Measurements from ENCODE around the gene SPATA18. TPM values are rescaled to one million over a fixed set of nuclear protein-coding genes. Genes with fewer than 3 reads are reported as not detected.

The SPATA18 gene
- total and polyA plus RNA-seq, 2 of the 8 experiments (the other 6 are each of a cell fraction or from before 2014, with no cell fraction given), result 1.4 to 2.4 TPM

GRCh38 chr4:52102587-52102986 is 51.5 kb downstream of the SPATA18 start (continued):
- TF ChIP-seq EZH2 (IDR thresholded peaks at IDR 0.05; ENCODE audit: low read depth, low read length, severe bottlenecking), result no peak

All from H1 (cell line).